ENCODE results near the gene RWDD3. TPM values are rescaled to one million over a fixed set of nuclear protein-coding genes. Genes with fewer than 3 reads are reported as not detected.

The RWDD3 gene
- polyA plus RNA-seq, 1 donor (not counting 4 experiments of a cell fraction or from before 2014, with no cell fraction given): 15.0 TPM

GRCh38 chr1:95236784-95237575 is 3.0 kb downstream of the RWDD3 start:
- Histone ChIP-seq H3K27ac (ENCODE audit: control insufficient read depth, insufficient read depth, low read length) (no peak overlapping the region), H3K4me1 (ENCODE audit: control insufficient read depth, extremely low read depth, insufficient read depth, low read length) (peaks cover 8% of the 10 kb centered on the region), H2AFZ (ENCODE audit: control insufficient read depth, low read length) (no peak overlapping the region), H3K9ac (ENCODE audit: control insufficient read depth, extremely low read depth, insufficient read depth, low read length) (no peak overlapping the region), H3K36me3 (ENCODE audit: control insufficient read depth in 2 of 2, extremely low read depth in 1 of 2, insufficient read depth in 2 of 2, low read length in 2 of 2) (peaks cover 0 to 1% of the 10 kb centered on the region in 2 experiments), H3K9me1 (ENCODE audit: control insufficient read depth, extremely low read depth, insufficient read depth, low read length) (no peaks in the 10 kb centered on the region), H3K4me2 (ENCODE audit: control insufficient read depth, extremely low read depth, insufficient read depth, low read depth, low read length) (no peak overlapping the region), H3K9me3 (ENCODE audit: control insufficient read depth, low read depth, low read length) (no peaks in the 10 kb centered on the region), H3K79me2 (ENCODE audit: control insufficient read depth, insufficient read depth, low read length) (peaks cover 24% of the 10 kb centered on the region), H4K20me1 (ENCODE audit: control insufficient read depth, extremely low read depth, insufficient read depth, low read length) (peaks cover 4% of the 10 kb centered on the region), H3K4me3 (ENCODE audit: control insufficient read depth in 2 of 3, extremely low read depth in 1 of 3, insufficient read depth in 2 of 3, low read depth in 1 of 3, low read length in 3 of 3) (no peak overlapping the region), H3K27me3 (ENCODE audit: control insufficient read depth, extremely low read depth, insufficient read depth, low read length) (no peaks in the 10 kb centered on the region)
- FAIRE-seq (no peak), DNase-seq (ENCODE audit: low read depth, low spot score) (no peak)
- dilution Hi-C loops (cut with MboI; ENCODE audit: extremely low pct_ligation_motif_present, low sequenced_read_pairs): no loop called here
- no peak for TF ChIP-seq CTCF (optimal IDR thresholded peaks at IDR 0.05 in 1 of 3, IDR thresholded peaks at IDR 0.05 in 1 of 3, conservative IDR thresholded peaks at IDR 0.05 in 1 of 3; ENCODE audit: extremely low read depth in 1 of 3, insufficient read depth in 2 of 3, low read length in 3 of 3)
- TF ChIP-seq EZH2 (IDR thresholded peaks at IDR 0.05; ENCODE audit: low read length): no peak

GRCh38 chr1:95237981-95238703 is 4.1 kb downstream of the RWDD3 start:
- H3K36me3 ChIP-seq (ENCODE audit: control insufficient read depth in 2 of 2, extremely low read depth in 1 of 2, insufficient read depth in 2 of 2, low read length in 2 of 2): peaks cover 0 to 1% of the 10 kb centered on the region in 2 experiments
- no peaks in the 10 kb centered on the region for H3K9me3 ChIP-seq (ENCODE audit: control insufficient read depth, low read depth, low read length)
- peaks cover 4% of the 10 kb centered on the region for H4K20me1 ChIP-seq (ENCODE audit: control insufficient read depth, extremely low read depth, insufficient read depth, low read length)
- no peak overlapping the region for H2AFZ ChIP-seq (ENCODE audit: control insufficient read depth, low read length)
- no peak overlapping the region for H3K9ac ChIP-seq (ENCODE audit: control insufficient read depth, extremely low read depth, insufficient read depth, low read length)
- DNase-seq (ENCODE audit: low read depth, low spot score) (no peak), FAIRE-seq (no peak)
- TF ChIP-seq CTCF (optimal IDR thresholded peaks at IDR 0.05 in 1 of 3, IDR thresholded peaks at IDR 0.05 in 1 of 3, conservative IDR thresholded peaks at IDR 0.05 in 1 of 3; ENCODE audit: extremely low read depth in 1 of 3, insufficient read depth in 2 of 3, low read length in 3 of 3) (no peak), EZH2 (IDR thresholded peaks at IDR 0.05; ENCODE audit: low read length) (no peak)
- no peaks in the 10 kb centered on the region for H3K9me1 ChIP-seq (ENCODE audit: control insufficient read depth, extremely low read depth, insufficient read depth, low read length)
- dilution Hi-C loops (cut with MboI; ENCODE audit: extremely low pct_ligation_motif_present, low sequenced_read_pairs): no loop called here
- peaks cover 5% of the 10 kb centered on the region for H3K4me1 ChIP-seq (ENCODE audit: control insufficient read depth, extremely low read depth, insufficient read depth, low read length)
- peaks cover 24% of the 10 kb centered on the region for H3K79me2 ChIP-seq (ENCODE audit: control insufficient read depth, insufficient read depth, low read length)
- H3K4me3 ChIP-seq (ENCODE audit: control insufficient read depth in 2 of 3, extremely low read depth in 1 of 3, insufficient read depth in 2 of 3, low read depth in 1 of 3, low read length in 3 of 3): no peak overlapping the region
- H3K27ac ChIP-seq (ENCODE audit: control insufficient read depth, insufficient read depth, low read length): no peak overlapping the region
- H3K4me2 ChIP-seq (ENCODE audit: control insufficient read depth, extremely low read depth, insufficient read depth, low read depth, low read length): no peak overlapping the region
- no peaks in the 10 kb centered on the region for H3K27me3 ChIP-seq (ENCODE audit: control insufficient read depth, extremely low read depth, insufficient read depth, low read length)

Measured in keratinocyte (primary cell).